Measurements from ENCODE around the gene C3orf22.

C3orf22 gene

GRCh38 chr3:126510308-126510910, 48.3 kb downstream of the C3orf22 start:
- no peak for DNase-seq

- no peak for DNase-seq
Measured at GRCh38 chr3:126509597-126510307, 49.0 kb downstream of the C3orf22 start.

GRCh38 chr3:126508564-126508964, 50.2 kb downstream of the C3orf22 start:
- no peak for DNase-seq

GRCh38 chr3:126507886-126508285, 50.8 kb downstream of the C3orf22 start:
- DNase-seq, result no peak

- no peak for DNase-seq
Measured at GRCh38 chr3:126503701-126504100, 55.0 kb downstream of the C3orf22 start.

GRCh38 chr3:126502656-126503055, 56.1 kb downstream of the C3orf22 start:
- no peak for DNase-seq

GRCh38 chr3:126501736-126502135, 57.0 kb downstream of the C3orf22 start:
- DNase-seq, result no peak

GRCh38 chr3:126501054-126501453, 57.7 kb downstream of the C3orf22 start:
- DNase-seq, result no peak

GRCh38 chr3:126500016-126500415, 58.7 kb downstream of the C3orf22 start:
- no peak for DNase-seq

All from activated CD8-positive, alpha-beta memory T cell treated with anti-CD3 and anti-CD28 coated beads, Interleukin-2, amount 50 U/mL, for 4 hours (primary cell).